Parathyroid adenoma (tissue), 2 donors: Measurements from ENCODE around the gene FEM1C.

ENCODE experiments used
- H2AFZ ChIP-seq: fragments of 300-600 bp; sonication (generic); one replicate; pipeline ENCODE4 v1.7.0; 2017; ENCODE audit warnings: antibody characterized with exemption, mild to moderate bottlenecking
- H3K27ac ChIP-seq: fragments of 300-600 bp; sonication (generic); one replicate; pipeline ENCODE4 v1.7.0; 2017
- H3K27me3 ChIP-seq: fragments of 300-600 bp; sonication (generic); one replicate; pipeline ENCODE4 v1.7.0; 2017; ENCODE audit warnings: low read length; ENCODE audit not compliant: control insufficient read depth, insufficient read depth
- H3K36me3 ChIP-seq: fragments of 300-600 bp; sonication (generic); one replicate; pipeline ENCODE4 v1.7.0; 2017; ENCODE audit warnings: low read length; ENCODE audit not compliant: control insufficient read depth, insufficient read depth
- H3K4me1 ChIP-seq: fragments of 300-600 bp; sonication (generic); one replicate; pipeline ENCODE4 v1.7.0; 2017; ENCODE audit warnings: control low read depth
- H3K4me2 ChIP-seq: fragments of 300-600 bp; sonication (generic); one replicate; pipeline ENCODE4 v1.7.0; 2017; ENCODE audit warnings: low read length
- H3K4me3 ChIP-seq: fragments of 300-600 bp; sonication (generic); one replicate; pipeline ENCODE4 v1.7.0; 2017; ENCODE audit warnings: low read depth, low read length
- H3K79me2 ChIP-seq: fragments of 300-600 bp; sonication (generic); one replicate; pipeline ENCODE4 v1.7.0; 2017; ENCODE audit warnings: control low read depth
- H3K9ac ChIP-seq: fragments of 300-600 bp; sonication (generic); one replicate; pipeline ENCODE4 v1.7.0; 2017; ENCODE audit warnings: mild to moderate bottlenecking
- H3K9me3 ChIP-seq: fragments of 300-600 bp; sonication (generic); one replicate; pipeline ENCODE4 v1.7.0; 2017; ENCODE audit warnings: low read length; ENCODE audit not compliant: control insufficient read depth
- TF ChIP-seq, protein P1 (sequence below): fragments of 300-600 bp; sonication (generic); IDR thresholded peaks from one replicate; pipeline ENCODE4 v1.7.0; 2017; ENCODE audit warnings: antibody characterized with exemption, mild to moderate bottlenecking
- donor health status: primary hyperparathyroidism.

The FEM1C gene

DNA sequence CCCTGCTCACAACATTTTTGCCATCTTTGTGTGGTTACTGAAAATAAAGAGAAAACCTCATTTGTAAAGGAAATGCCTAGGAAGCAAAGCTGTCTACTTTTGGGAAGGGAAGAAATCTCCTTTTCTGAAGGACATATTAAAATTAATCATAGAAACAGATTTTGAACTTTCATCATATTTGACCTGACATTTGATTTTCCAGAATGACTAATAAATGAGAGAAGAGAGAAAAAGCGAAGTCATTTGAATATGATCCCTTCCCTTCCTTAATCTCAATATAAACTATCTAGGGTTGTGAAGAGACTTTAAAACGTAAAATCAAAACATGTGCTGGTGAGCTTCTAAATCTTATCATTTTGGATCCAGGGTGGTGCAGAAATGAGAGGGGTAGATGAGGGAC lies 66.3 kb downstream of the FEM1C start:
- no peak overlapping the region for H3K27ac ChIP-seq
- no peaks in the 10 kb centered on the region for H3K27me3 ChIP-seq
- H3K4me1 ChIP-seq, result no peaks in the 10 kb centered on the region
- TF ChIP-seq, protein P1, sequence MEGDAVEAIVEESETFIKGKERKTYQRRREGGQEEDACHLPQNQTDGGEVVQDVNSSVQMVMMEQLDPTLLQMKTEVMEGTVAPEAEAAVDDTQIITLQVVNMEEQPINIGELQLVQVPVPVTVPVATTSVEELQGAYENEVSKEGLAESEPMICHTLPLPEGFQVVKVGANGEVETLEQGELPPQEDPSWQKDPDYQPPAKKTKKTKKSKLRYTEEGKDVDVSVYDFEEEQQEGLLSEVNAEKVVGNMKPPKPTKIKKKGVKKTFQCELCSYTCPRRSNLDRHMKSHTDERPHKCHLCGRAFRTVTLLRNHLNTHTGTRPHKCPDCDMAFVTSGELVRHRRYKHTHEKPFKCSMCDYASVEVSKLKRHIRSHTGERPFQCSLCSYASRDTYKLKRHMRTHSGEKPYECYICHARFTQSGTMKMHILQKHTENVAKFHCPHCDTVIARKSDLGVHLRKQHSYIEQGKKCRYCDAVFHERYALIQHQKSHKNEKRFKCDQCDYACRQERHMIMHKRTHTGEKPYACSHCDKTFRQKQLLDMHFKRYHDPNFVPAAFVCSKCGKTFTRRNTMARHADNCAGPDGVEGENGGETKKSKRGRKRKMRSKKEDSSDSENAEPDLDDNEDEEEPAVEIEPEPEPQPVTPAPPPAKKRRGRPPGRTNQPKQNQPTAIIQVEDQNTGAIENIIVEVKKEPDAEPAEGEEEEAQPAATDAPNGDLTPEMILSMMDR, result no peak
- no peak overlapping the region for H2AFZ ChIP-seq
- H3K9me3 ChIP-seq, result no peaks in the 10 kb centered on the region
- no peak overlapping the region for H3K9ac ChIP-seq
- H3K79me2 ChIP-seq, result no peaks in the 10 kb centered on the region
- no peak overlapping the region for H3K4me2 ChIP-seq
- H3K4me3 ChIP-seq, result no peak overlapping the region
- H3K36me3 ChIP-seq, result no peaks in the 10 kb centered on the region

GRCh38 chr5:115477581-115477980 lies 67.0 kb downstream of the FEM1C start:
- no peaks in the 10 kb centered on the region for H3K9me3 ChIP-seq
- no peak overlapping the region for H3K27ac ChIP-seq
- no peaks in the 10 kb centered on the region for H3K79me2 ChIP-seq
- H3K9ac ChIP-seq, result no peak overlapping the region
- H2AFZ ChIP-seq, result no peak overlapping the region
- H3K4me3 ChIP-seq, result no peak overlapping the region
- no peaks in the 10 kb centered on the region for H3K36me3 ChIP-seq
- H3K27me3 ChIP-seq, result no peaks in the 10 kb centered on the region
- TF ChIP-seq, protein P1, result no peak
- H3K4me2 ChIP-seq, result no peak overlapping the region
- H3K4me1 ChIP-seq, result no peaks in the 10 kb centered on the region

GRCh38 chr5:115475788-115476187 lies 68.8 kb downstream of the FEM1C start:
- H3K4me3 ChIP-seq, result no peak overlapping the region
- no peaks in the 10 kb centered on the region for H3K36me3 ChIP-seq
- no peaks in the 10 kb centered on the region for H3K4me1 ChIP-seq
- H3K4me2 ChIP-seq, result no peak overlapping the region
- H3K9ac ChIP-seq, result no peak overlapping the region
- H3K27ac ChIP-seq, result no peak overlapping the region
- H3K9me3 ChIP-seq, result no peaks in the 10 kb centered on the region
- H3K79me2 ChIP-seq, result no peaks in the 10 kb centered on the region
- no peak overlapping the region for H2AFZ ChIP-seq
- H3K27me3 ChIP-seq, result no peaks in the 10 kb centered on the region
- TF ChIP-seq, protein P1, result no peak

DNA sequence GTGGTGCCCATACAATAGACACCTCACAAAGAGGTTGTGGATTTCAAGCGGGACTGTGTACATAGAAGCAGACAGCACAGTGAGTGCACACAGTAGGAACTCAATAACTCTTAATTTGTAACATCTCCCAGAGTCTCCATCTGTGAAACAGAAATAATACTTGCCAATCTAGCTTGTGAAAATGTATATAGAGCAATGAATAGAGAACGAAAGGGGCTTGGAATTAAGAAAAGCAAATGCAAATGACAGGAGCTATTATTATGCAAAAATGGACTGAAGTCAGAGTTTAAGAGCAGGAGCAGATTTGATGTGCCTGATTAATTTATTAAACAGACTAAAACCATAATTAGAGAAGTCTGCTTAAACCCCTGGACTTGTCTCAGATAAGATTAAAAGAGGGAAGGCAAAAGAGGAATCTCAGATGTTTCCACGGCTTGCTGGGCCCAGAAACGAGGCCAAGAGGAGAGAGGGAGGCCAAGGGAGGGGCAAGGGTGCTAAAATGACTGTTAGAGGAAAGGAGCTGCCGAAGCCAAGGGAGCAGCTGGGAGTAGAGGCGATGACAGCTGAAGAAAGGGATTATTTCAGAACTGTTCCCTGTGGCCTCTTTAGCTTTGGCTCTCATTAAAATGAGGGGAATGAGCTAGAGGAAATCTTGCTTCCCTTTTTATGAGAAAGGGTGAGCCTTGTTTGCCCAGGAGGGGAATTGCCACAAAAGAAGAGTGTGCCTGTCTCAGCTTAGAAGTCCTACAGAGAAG lies 72.1 kb downstream of the FEM1C start:
- Histone ChIP-seq H3K4me2 (no peak overlapping the region), H3K9ac (no peak overlapping the region), H3K9me3 (no peaks in the 10 kb centered on the region), H2AFZ (peak overlapping the region; percentile 28), H3K36me3 (no peaks in the 10 kb centered on the region), H3K27ac (no peak overlapping the region), H3K4me1 (no peaks in the 10 kb centered on the region), H3K27me3 (no peaks in the 10 kb centered on the region), H3K4me3 (no peak overlapping the region), H3K79me2 (no peaks in the 10 kb centered on the region)
- TF ChIP-seq, protein P1, result no peak
